Calu3 (cell line): ENCODE results near the gene GLP2R. TPM values are rescaled to one million over a fixed set of nuclear protein-coding genes. Genes with fewer than 3 reads are reported as not detected.

Experiments
- BruUV-seq: library from RNA; stranded (reverse); fragments of 400-500 nt; replicated peaks from 2 replicates; lab custom pipeline; 2021; lab: Mats Ljungman, UMichigan
- CTCF ChIA-PET: fragments of 300-600 bp; sonication (Branson Sonifier 250); formaldehyde crosslinking; loops from one replicate; lab custom pipeline; 2022; ENCODE audit warnings: antibody characterized with exemption; lab: Charles Lee
- DNase-seq: peaks from one replicate; pipeline ENCODE4 v3.0.0; 2022
- H3K27ac Mint-ChIP-seq: one replicate; pipeline ENCODE4 v1.8.0; 2022; ENCODE audit warnings: mixed read lengths; ENCODE audit not compliant: unreplicated experiment
- H3K27me3 Mint-ChIP-seq: one replicate; pipeline ENCODE4 v1.8.0; 2022; ENCODE audit warnings: mixed read lengths; ENCODE audit not compliant: unreplicated experiment
- H3K36me3 Mint-ChIP-seq: one replicate; pipeline ENCODE4 v1.8.0; 2022; ENCODE audit warnings: mild to moderate bottlenecking, moderate library complexity, mixed read lengths; ENCODE audit not compliant: insufficient read depth, unreplicated experiment
- H3K4me1 Mint-ChIP-seq: one replicate; pipeline ENCODE4 v1.8.0; 2022; ENCODE audit warnings: mild to moderate bottlenecking, low read depth, mixed read lengths; ENCODE audit not compliant: unreplicated experiment
- H3K4me3 Mint-ChIP-seq: one replicate; pipeline ENCODE4 v1.8.0; 2022; ENCODE audit warnings: mild to moderate bottlenecking, low read depth, moderate library complexity, mixed read lengths; ENCODE audit not compliant: unreplicated experiment
- H3K9me3 Mint-ChIP-seq: one replicate; pipeline ENCODE4 v1.8.0; 2022; ENCODE audit warnings: low read depth, mixed read lengths; ENCODE audit not compliant: unreplicated experiment
- CTCF ChIP-seq: fragments of 200-600 bp; IDR thresholded peaks from one replicate; pipeline ENCODE4 v1.8.0; 2022; ENCODE audit warnings: antibody characterized with exemption; ENCODE audit not compliant: unreplicated experiment
- intact Hi-C: fragments of 100-400 bp; cut with micrococcal nuclease; formaldehyde crosslinking; loops from one replicate; pipeline ENCODE4 v1.10.0; 2022; ENCODE audit not compliant: unreplicated experiment
- total RNA-seq: library from RNA; stranded (reverse); gene quantifications from 2 replicates; pipeline ENCODE4 v1.2.3, GENCODE V29; 2022

GLP2R gene
- total RNA-seq, 1 experiment from 2014 or later = 0.59 TPM

- Mint-ChIP-seq H3K27ac (no peak overlapping the region), H3K36me3 (no peaks in the 10 kb centered on the region), H3K27me3 (no peaks in the 10 kb centered on the region), H3K4me3 (no peak overlapping the region), H3K4me1 (peaks cover 12% of the 10 kb centered on the region), H3K9me3 (peaks cover 4% of the 10 kb centered on the region)
- no peak for TF ChIP-seq CTCF
- BruUV-seq = no TSS peak
- DNase-seq = no peak
- intact Hi-C loops = no loop called here
- CTCF ChIA-PET = no interaction called here
Observed at GRCh38 chr17:9809409-9809808, 16.3 kb upstream of the GLP2R start.

GRCh38 chr17:9810100-9810949 is 15.4 kb upstream of the GLP2R start:
- DNase-seq = no peak
- CTCF ChIA-PET = no interaction called here
- intact Hi-C loops = no loop called here

DNA sequence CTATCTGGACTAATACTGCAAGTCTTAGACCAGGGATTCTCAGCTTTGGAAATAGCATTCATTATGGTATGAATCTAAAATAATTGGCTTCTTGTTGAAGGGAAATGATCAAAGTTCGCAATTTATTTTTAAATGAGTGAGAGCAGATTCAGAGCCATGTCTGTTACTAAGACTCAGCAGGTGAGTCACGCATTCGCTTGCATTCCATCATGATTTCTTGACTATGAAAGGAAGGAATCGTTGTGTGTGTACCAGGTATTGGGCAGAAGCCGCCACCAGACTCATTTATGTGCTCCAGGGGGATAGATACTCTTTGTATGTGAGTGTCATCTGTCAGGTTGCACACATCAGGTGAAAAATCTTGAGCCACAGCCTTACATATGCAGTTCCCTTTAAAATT is 14.6 kb upstream of the GLP2R start:
- no TSS peak for BruUV-seq
- no peaks in the 10 kb centered on the region for H3K36me3 Mint-ChIP-seq
- H3K4me1 Mint-ChIP-seq = peaks cover 15% of the 10 kb centered on the region
- intact Hi-C loops = no loop called here
- CTCF ChIA-PET = interaction anchor here (0.5 kb wide), 1 partner anchor 94 kb away, joined by 12 read pairs; the partner anchor contains the start of gene RCVRN
- peak; percentile 5 for DNase-seq
- H3K27me3 Mint-ChIP-seq = no peaks in the 10 kb centered on the region
- no peak overlapping the region for H3K4me3 Mint-ChIP-seq
- TF ChIP-seq CTCF = no peak
- no peak overlapping the region for H3K27ac Mint-ChIP-seq
- no peaks in the 10 kb centered on the region for H3K9me3 Mint-ChIP-seq

More at GRCh38 chr17:9810100-9810949, 15.4 kb upstream of the GLP2R start:
- no peak overlapping the region for H3K4me3 Mint-ChIP-seq
- H3K9me3 Mint-ChIP-seq = no peaks in the 10 kb centered on the region
- no TSS peak for BruUV-seq
- no peak for TF ChIP-seq CTCF
- H3K4me1 Mint-ChIP-seq = peaks cover 12% of the 10 kb centered on the region
- no peak overlapping the region for H3K27ac Mint-ChIP-seq
- no peaks in the 10 kb centered on the region for H3K27me3 Mint-ChIP-seq
- H3K36me3 Mint-ChIP-seq = no peaks in the 10 kb centered on the region

GRCh38 chr17:9811537-9811936 is 14.2 kb upstream of the GLP2R start:
- Mint-ChIP-seq H3K4me1 (peaks cover 19% of the 10 kb centered on the region), H3K27ac (no peak overlapping the region), H3K36me3 (no peaks in the 10 kb centered on the region), H3K4me3 (no peak overlapping the region), H3K9me3 (no peaks in the 10 kb centered on the region), H3K27me3 (no peaks in the 10 kb centered on the region)
- CTCF ChIA-PET = interaction anchor here (0.5 kb wide), 1 partner anchor 93 kb away, joined by 12 read pairs; the partner anchor contains the start of gene RCVRN
- no TSS peak for BruUV-seq
- DNase-seq = no peak
- no peak for TF ChIP-seq CTCF
- intact Hi-C loops = no loop called here
